Measurements from ENCODE around the gene LIMA1. TPM values are rescaled to one million over a fixed set of nuclear protein-coding genes. Genes with fewer than 3 reads are reported as not detected.

The LIMA1 gene
- total RNA-seq, 2 donors from 2014 or later: 66.7 to 94.2 TPM

GRCh38 chr12:50197297-50197727 is 86.0 kb downstream of the LIMA1 start:
- Histone ChIP-seq H3K4me1 (replicated peaks) (peaks cover 12% of the 10 kb centered on the region), H3K36me3 (peaks cover 0 to 5% of the 10 kb centered on the region in 2 donors), H3K9me3 (no peaks in the 10 kb centered on the region), H3K27ac (no peak overlapping the region), H3K27me3 (replicated peaks; ENCODE audit: insufficient read depth) (no peaks in the 10 kb centered on the region), H3K4me3 (no peak overlapping the region)
- TF ChIP-seq POLR2A (IDR thresholded peaks at IDR 0.05): no peak
- TF ChIP-seq POLR2AphosphoS5 (IDR thresholded peaks at IDR 0.05): no peak
- TF ChIP-seq CTCF (IDR thresholded peaks at IDR 0.05): no peak
- intact Hi-C loops (cut with DNase I): no loop called here
- WGBS: 60% methylated on average over 5 of the region's 5 CpGs
- DNase-seq (ENCODE audit: low spot score): no peak

DNA sequence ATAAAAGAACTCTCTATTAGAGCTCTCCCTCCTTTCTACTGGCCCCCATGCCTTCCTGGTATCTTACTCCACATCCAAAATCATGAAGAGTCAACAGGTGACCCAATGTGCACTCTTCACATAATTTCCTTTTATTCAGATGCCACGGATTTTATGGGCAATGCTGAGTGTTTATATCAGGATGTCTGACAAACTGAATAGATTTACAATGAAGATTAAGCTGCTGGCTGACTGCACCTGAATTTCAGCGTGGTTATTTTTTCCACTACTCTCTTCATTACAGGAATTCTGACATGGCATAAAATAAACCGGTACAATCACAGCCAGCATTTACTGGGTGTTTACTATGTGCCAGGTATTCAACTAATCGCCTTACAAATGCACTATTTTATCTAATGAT is 86.8 kb downstream of the LIMA1 start:
- TF ChIP-seq POLR2AphosphoS5 (IDR thresholded peaks at IDR 0.05): peak; percentile 71
- no peak for TF ChIP-seq CTCF (IDR thresholded peaks at IDR 0.05)
- TF ChIP-seq POLR2A (IDR thresholded peaks at IDR 0.05): no peak
- no peak overlapping the region for H3K27ac ChIP-seq
- peaks cover 12% of the 10 kb centered on the region for H3K4me1 ChIP-seq (replicated peaks)
- peak; percentile 49 for DNase-seq (ENCODE audit: low spot score)
- H3K36me3 ChIP-seq: peaks cover 0 to 5% of the 10 kb centered on the region in 2 donors
- H3K27me3 ChIP-seq (replicated peaks; ENCODE audit: insufficient read depth): no peaks in the 10 kb centered on the region
- H3K9me3 ChIP-seq: no peaks in the 10 kb centered on the region
- 17% methylated on average over 4 of the region's 4 CpGs for WGBS
- no peak overlapping the region for H3K4me3 ChIP-seq
- intact Hi-C loops (cut with DNase I): no loop called here

- Histone ChIP-seq H3K4me1 (replicated peaks) (peaks cover 8% of the 10 kb centered on the region), H3K9me3 (no peaks in the 10 kb centered on the region), H3K4me3 (no peak overlapping the region), H3K27ac (no peak overlapping the region), H3K36me3 (peaks cover 0 to 5% of the 10 kb centered on the region in 2 donors), H3K27me3 (replicated peaks; ENCODE audit: insufficient read depth) (no peaks in the 10 kb centered on the region)
- peak; percentile 16 for DNase-seq (ENCODE audit: low spot score)
- 24% methylated on average over 4 of the region's 4 CpGs for WGBS
- TF ChIP-seq POLR2AphosphoS5 (IDR thresholded peaks at IDR 0.05) (no peak), POLR2A (IDR thresholded peaks at IDR 0.05) (no peak), CTCF (IDR thresholded peaks at IDR 0.05) (no peak)
- intact Hi-C loops (cut with DNase I): no loop called here
Measured at GRCh38 chr12:50195832-50196231, 87.5 kb downstream of the LIMA1 start.

GRCh38 chr12:50192908-50193307 is 90.4 kb downstream of the LIMA1 start:
- Histone ChIP-seq H3K4me1 (replicated peaks) (peaks cover 21% of the 10 kb centered on the region), H3K9me3 (no peaks in the 10 kb centered on the region), H3K27me3 (replicated peaks; ENCODE audit: insufficient read depth) (no peaks in the 10 kb centered on the region), H3K36me3 (no peaks in the 10 kb centered on the region), H3K27ac (no peak overlapping the region), H3K4me3 (no peak overlapping the region)
- DNase-seq (ENCODE audit: low spot score): no peak
- no peak for TF ChIP-seq POLR2AphosphoS5 (IDR thresholded peaks at IDR 0.05)
- TF ChIP-seq POLR2A (IDR thresholded peaks at IDR 0.05): no peak
- TF ChIP-seq CTCF (IDR thresholded peaks at IDR 0.05): no peak
- 73% methylated on average over 5 of the region's 5 CpGs for WGBS
- intact Hi-C loops (cut with DNase I): no loop called here

GRCh38 chr12:50192236-50192635 is 91.1 kb downstream of the LIMA1 start:
- H3K27ac ChIP-seq: no peak overlapping the region
- no peaks in the 10 kb centered on the region for H3K9me3 ChIP-seq
- 94% methylated on average over 4 of the region's 4 CpGs for WGBS
- H3K36me3 ChIP-seq: no peaks in the 10 kb centered on the region
- TF ChIP-seq POLR2A (IDR thresholded peaks at IDR 0.05): no peak
- intact Hi-C loops (cut with DNase I): no loop called here
- no peak for DNase-seq (ENCODE audit: low spot score)
- H3K27me3 ChIP-seq (replicated peaks; ENCODE audit: insufficient read depth): no peaks in the 10 kb centered on the region
- peaks cover 25% of the 10 kb centered on the region for H3K4me1 ChIP-seq (replicated peaks)
- no peak overlapping the region for H3K4me3 ChIP-seq
